Measurements from ENCODE around the gene ABCB1.

ABCB1 gene

DNA sequence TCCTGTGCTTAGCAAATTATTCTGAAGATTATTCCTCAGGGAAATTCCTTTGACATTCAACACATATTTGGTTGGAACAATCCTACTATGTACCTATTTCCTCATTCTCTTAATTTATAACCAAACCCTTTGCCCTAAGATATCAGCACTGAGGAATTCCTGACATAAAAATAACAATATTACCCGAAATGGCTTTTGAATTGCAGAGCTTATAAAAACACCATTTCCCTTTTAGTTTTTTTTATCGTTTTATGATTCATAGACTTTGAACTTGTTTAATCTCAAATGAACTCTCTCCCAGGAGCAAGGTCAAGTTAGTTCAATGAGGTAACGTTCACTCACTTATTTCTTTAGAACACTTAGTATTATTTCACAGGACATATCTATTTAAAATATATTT, 7.7 kb upstream of the ABCB1 start:
- no peak overlapping the region for H3K27ac ChIP-seq (ENCODE audit: low read depth, low read length, severe bottlenecking)
- no peaks in the 10 kb centered on the region for H3K4me1 ChIP-seq (ENCODE audit: control insufficient read depth, insufficient read depth, low read length, poor library complexity, severe bottlenecking)
- WGBS, 2 experiments (ENCODE audit: insufficient coverage in 2 of 2), result no CpG with 5 or more reads among the region's 3 CpGs
- H3K9me3 ChIP-seq (ENCODE audit: control insufficient read depth, low read length), result no peaks in the 10 kb centered on the region
- no peaks in the 10 kb centered on the region for H3K36me3 ChIP-seq (ENCODE audit: control insufficient read depth, insufficient read depth, low read length)
- no peak overlapping the region for H3K4me3 ChIP-seq (ENCODE audit: extremely low read depth, insufficient read depth, low read length, poor library complexity, severe bottlenecking)

DNA sequence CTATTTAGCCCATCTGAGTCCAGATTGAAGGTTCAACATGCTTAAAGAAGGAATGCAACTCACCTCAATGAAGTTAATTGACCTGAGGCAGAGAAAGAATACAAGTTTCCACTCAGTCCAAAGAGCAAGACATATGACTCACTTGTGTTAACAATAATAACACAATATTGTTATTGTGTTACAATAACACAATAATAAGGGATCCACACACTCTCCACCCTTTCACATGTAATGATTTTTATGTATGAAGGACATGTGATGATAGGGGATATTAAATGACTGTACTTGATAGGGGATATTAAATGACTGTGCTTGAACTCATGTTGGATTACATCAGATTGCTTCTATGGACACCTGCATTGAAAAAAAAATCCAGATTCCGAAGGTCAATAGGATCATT, 3.6 kb upstream of the ABCB1 start:
- Histone ChIP-seq H3K9me3 (ENCODE audit: control insufficient read depth, low read length) (no peaks in the 10 kb centered on the region), H3K4me3 (ENCODE audit: extremely low read depth, insufficient read depth, low read length, poor library complexity, severe bottlenecking) (no peak overlapping the region), H3K27ac (ENCODE audit: low read depth, low read length, severe bottlenecking) (no peak overlapping the region), H3K4me1 (ENCODE audit: control insufficient read depth, insufficient read depth, low read length, poor library complexity, severe bottlenecking) (peaks cover 4% of the 10 kb centered on the region), H3K36me3 (ENCODE audit: control insufficient read depth, insufficient read depth, low read length) (no peaks in the 10 kb centered on the region)
- WGBS, 2 experiments (ENCODE audit: insufficient coverage in 2 of 2), result no CpG with 5 or more reads among the region's 1 CpG

DNA sequence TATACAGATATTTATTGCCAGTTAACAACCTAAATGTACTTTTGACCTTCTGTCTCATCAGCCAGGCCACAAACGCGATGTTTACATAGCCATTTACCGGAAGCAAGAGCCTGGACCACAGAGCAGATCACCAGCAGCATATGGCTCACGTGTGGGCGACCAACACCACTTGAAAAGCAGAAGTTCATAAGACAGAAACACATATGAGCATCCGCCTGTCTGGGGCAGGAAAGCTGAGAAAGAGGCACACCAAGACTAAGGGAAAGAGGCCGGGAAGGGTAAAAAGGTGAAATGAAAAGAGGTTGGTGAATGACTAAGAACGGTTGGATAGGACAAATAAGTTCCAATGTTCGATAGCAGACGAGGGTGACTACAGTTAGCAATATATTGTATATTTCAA, 1.3 kb downstream of the ABCB1 start:
- Histone ChIP-seq H3K36me3 (ENCODE audit: control insufficient read depth, insufficient read depth, low read length) (no peaks in the 10 kb centered on the region), H3K4me1 (ENCODE audit: control insufficient read depth, insufficient read depth, low read length, poor library complexity, severe bottlenecking) (peaks cover 4% of the 10 kb centered on the region), H3K27ac (ENCODE audit: low read depth, low read length, severe bottlenecking) (no peak overlapping the region), H3K9me3 (ENCODE audit: control insufficient read depth, low read length) (no peaks in the 10 kb centered on the region), H3K4me3 (ENCODE audit: extremely low read depth, insufficient read depth, low read length, poor library complexity, severe bottlenecking) (no peak overlapping the region)
- WGBS, 2 experiments (ENCODE audit: insufficient coverage in 2 of 2), result 82 to 91% methylated on average over 6 to 8 of the region's 10 CpGs

DNA sequence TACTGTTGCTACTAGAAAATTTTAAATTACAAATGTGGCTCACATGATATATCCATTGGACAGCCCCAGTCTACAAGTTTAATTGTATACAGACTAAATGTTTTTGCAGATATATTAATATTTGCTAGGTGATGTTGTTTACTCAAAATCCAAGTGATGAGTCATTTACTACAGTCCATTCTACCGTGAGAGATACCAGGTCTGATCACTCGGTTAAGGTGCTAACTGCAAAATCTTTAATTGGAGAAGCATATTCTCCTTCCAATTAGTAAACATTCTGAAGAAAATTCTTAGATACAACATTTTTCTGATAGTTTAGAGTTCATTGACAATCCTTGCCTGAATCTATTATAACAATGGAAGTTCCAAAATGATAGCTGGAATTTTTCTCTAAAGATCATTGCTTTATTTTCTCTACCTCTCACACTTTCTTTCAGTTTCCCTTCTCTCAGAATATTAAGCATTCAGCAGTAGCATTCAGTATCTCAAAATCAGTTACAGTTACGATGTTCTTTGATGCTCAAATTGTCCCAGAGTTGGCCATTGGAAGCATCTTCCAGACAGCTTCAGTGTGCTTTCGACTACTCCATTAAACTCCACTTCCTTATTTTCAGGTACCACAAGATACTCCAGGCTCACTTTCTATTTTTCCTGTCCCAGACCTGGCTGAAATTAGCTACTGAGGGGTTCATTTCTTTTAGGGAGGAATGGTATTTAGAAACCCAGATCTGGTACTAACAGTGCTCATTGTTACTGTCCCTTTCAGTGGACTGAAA, 2.3 kb downstream of the ABCB1 start:
- no peaks in the 10 kb centered on the region for H3K36me3 ChIP-seq (ENCODE audit: control insufficient read depth, insufficient read depth, low read length)
- H3K4me3 ChIP-seq (ENCODE audit: extremely low read depth, insufficient read depth, low read length, poor library complexity, severe bottlenecking), result no peak overlapping the region
- no peaks in the 10 kb centered on the region for H3K9me3 ChIP-seq (ENCODE audit: control insufficient read depth, low read length)
- peaks cover 4% of the 10 kb centered on the region for H3K4me1 ChIP-seq (ENCODE audit: control insufficient read depth, insufficient read depth, low read length, poor library complexity, severe bottlenecking)
- H3K27ac ChIP-seq (ENCODE audit: low read depth, low read length, severe bottlenecking), result no peak overlapping the region
- 80 to 81% methylated on average over 2 to 3 of the region's 4 CpGs for WGBS, 2 experiments (ENCODE audit: insufficient coverage in 2 of 2)

DNA sequence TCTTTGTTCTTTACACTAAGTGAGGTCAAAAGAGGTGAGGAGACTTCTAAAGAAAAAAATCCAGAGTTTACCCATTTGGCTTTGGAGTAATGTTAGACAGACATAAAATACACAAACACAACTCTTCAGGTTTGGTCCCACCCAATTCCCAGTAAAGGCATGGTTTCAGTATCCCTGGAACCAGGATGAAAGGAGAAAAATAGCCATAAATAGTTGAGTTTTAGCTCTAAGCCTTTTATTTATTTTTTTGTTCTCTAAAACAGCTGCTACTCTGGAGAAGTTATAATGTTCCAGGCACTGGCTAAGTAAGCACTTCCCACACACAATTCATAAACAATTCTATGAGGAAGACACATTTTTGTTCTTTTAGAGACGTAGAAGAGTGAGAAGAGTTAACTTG, 4.0 kb downstream of the ABCB1 start:
- Histone ChIP-seq H3K9me3 (ENCODE audit: control insufficient read depth, low read length) (no peaks in the 10 kb centered on the region), H3K36me3 (ENCODE audit: control insufficient read depth, insufficient read depth, low read length) (no peaks in the 10 kb centered on the region), H3K4me3 (ENCODE audit: extremely low read depth, insufficient read depth, low read length, poor library complexity, severe bottlenecking) (no peak overlapping the region), H3K27ac (ENCODE audit: low read depth, low read length, severe bottlenecking) (no peak overlapping the region), H3K4me1 (ENCODE audit: control insufficient read depth, insufficient read depth, low read length, poor library complexity, severe bottlenecking) (peaks cover 4% of the 10 kb centered on the region)
- WGBS, 2 experiments (ENCODE audit: insufficient coverage in 2 of 2), result no CpG with 5 or more reads among the region's 1 CpG

DNA sequence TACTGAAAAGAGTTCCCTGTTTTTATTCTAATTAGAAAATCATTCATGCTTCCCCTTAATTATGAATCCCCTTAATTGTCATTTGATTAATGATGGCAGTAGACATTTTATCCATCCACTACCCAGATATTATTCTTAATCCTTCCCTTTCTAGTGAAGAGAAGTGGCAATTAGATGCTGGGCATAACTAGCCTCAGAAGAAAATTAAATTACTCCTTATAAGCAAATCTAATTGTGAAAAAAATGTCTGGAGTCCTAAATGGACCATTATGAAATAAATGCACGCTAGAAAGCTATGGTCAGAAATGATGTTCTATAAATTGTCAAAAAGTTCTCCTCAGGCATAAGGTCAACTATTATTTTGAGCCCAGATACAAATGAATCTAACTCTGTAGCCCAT, 4.5 kb downstream of the ABCB1 start:
- H3K4me3 ChIP-seq (ENCODE audit: extremely low read depth, insufficient read depth, low read length, poor library complexity, severe bottlenecking), result no peak overlapping the region
- no peaks in the 10 kb centered on the region for H3K9me3 ChIP-seq (ENCODE audit: control insufficient read depth, low read length)
- no peaks in the 10 kb centered on the region for H3K36me3 ChIP-seq (ENCODE audit: control insufficient read depth, insufficient read depth, low read length)
- H3K27ac ChIP-seq (ENCODE audit: low read depth, low read length, severe bottlenecking), result no peak overlapping the region
- no CpG with 5 or more reads among the region's 1 CpG for WGBS, 2 experiments (ENCODE audit: insufficient coverage in 2 of 2)
- peaks cover 4% of the 10 kb centered on the region for H3K4me1 ChIP-seq (ENCODE audit: control insufficient read depth, insufficient read depth, low read length, poor library complexity, severe bottlenecking)

DNA sequence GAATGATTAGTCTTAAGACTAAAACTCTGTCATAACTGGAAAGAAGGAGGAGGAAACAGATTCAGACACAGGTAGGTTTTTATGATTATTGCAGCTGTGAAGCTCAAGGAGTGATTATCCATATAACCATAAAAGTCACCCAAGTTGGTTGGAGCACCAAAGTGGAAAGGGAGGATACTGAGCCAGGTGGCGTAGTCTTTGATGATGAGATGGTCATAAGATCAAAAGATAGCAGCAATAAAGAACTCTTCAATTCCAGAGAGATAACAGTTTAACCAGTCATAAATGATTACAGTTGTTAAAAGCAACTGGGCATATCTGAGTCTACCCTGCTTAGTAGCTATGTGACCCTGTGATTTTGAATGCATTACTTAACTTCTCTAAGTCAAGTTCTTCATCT, 8.4 kb downstream of the ABCB1 start:
- H3K4me3 ChIP-seq (ENCODE audit: extremely low read depth, insufficient read depth, low read length, poor library complexity, severe bottlenecking), result no peak overlapping the region
- no peaks in the 10 kb centered on the region for H3K9me3 ChIP-seq (ENCODE audit: control insufficient read depth, low read length)
- H3K36me3 ChIP-seq (ENCODE audit: control insufficient read depth, insufficient read depth, low read length), result no peaks in the 10 kb centered on the region
- no CpG with 5 or more reads among the region's 1 CpG for WGBS, 2 experiments (ENCODE audit: insufficient coverage in 2 of 2)
- no peaks in the 10 kb centered on the region for H3K4me1 ChIP-seq (ENCODE audit: control insufficient read depth, insufficient read depth, low read length, poor library complexity, severe bottlenecking)
- no peak overlapping the region for H3K27ac ChIP-seq (ENCODE audit: low read depth, low read length, severe bottlenecking)

DNA sequence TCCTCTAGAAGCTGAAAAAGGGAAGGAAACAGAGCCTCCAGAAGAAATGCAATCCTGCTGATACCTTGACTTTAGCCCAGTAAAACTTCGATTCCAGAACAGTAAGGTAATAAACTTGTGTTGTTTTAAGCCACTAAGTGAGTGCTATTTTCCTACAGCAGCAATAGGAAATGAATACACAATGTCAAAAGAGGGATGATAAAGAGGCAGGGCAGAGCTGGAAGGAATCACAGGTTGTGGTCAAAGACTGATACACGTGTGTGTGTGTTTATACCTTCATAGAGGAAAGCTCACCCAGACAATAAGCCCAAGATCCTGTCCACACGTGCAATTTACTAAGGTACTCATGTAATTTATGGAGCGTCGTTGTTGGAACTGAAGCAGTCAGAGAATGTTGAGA, 9.5 kb downstream of the ABCB1 start:
- Histone ChIP-seq H3K9me3 (ENCODE audit: control insufficient read depth, low read length) (no peaks in the 10 kb centered on the region), H3K4me3 (ENCODE audit: extremely low read depth, insufficient read depth, low read length, poor library complexity, severe bottlenecking) (no peak overlapping the region), H3K36me3 (ENCODE audit: control insufficient read depth, insufficient read depth, low read length) (no peaks in the 10 kb centered on the region), H3K27ac (ENCODE audit: low read depth, low read length, severe bottlenecking) (no peak overlapping the region), H3K4me1 (ENCODE audit: control insufficient read depth, insufficient read depth, low read length, poor library complexity, severe bottlenecking) (no peaks in the 10 kb centered on the region)
- WGBS, 2 experiments (ENCODE audit: insufficient coverage in 2 of 2), result 79 to 100% methylated on average over 1 to 2 of the region's 5 CpGs

DNA sequence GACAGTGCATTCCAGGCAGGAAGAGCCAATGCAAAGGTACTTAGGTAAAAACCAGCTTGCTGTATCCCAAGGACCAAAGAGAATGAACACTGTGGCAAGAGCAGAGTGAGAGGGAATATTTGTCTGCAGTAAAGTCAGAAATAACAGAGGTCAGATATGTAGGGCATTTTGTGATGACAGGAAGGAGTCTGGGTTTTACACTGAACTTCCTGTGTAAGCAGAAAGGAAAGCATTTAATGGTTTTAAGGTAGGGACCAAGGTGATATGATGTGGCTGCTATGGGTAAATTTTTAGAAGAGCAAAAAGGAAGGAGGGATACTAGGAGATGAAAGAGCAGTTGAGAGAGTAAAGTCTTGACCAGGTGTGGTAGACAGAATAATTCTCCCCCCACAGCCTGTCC, 10.1 kb downstream of the ABCB1 start:
- Histone ChIP-seq H3K9me3 (ENCODE audit: control insufficient read depth, low read length) (no peaks in the 10 kb centered on the region), H3K4me3 (ENCODE audit: extremely low read depth, insufficient read depth, low read length, poor library complexity, severe bottlenecking) (no peak overlapping the region), H3K36me3 (ENCODE audit: control insufficient read depth, insufficient read depth, low read length) (no peaks in the 10 kb centered on the region), H3K27ac (ENCODE audit: low read depth, low read length, severe bottlenecking) (no peak overlapping the region), H3K4me1 (ENCODE audit: control insufficient read depth, insufficient read depth, low read length, poor library complexity, severe bottlenecking) (no peaks in the 10 kb centered on the region)

DNA sequence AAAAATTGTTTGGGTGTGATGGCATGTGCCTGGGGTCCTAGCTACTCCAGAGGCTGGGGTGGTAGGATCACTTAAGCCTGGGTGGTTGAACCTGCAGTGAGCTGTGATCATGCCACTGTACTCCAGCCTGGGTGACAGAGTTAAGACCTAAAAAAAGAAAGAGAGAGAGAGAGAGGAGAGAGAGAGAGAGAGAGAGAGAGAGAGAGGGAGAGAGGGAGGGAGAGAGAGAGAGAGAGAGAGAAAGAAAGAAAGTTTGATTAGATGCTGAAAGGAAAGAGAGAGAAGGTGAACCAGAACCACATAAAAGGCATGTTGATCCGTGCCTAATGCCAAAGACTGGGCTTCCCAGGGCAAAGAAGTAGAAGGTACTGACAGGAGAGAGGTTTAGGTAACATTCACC, 11.1 kb downstream of the ABCB1 start:
- Histone ChIP-seq H3K36me3 (ENCODE audit: control insufficient read depth, insufficient read depth, low read length) (no peaks in the 10 kb centered on the region), H3K9me3 (ENCODE audit: control insufficient read depth, low read length) (no peaks in the 10 kb centered on the region), H3K4me1 (ENCODE audit: control insufficient read depth, insufficient read depth, low read length, poor library complexity, severe bottlenecking) (no peaks in the 10 kb centered on the region), H3K27ac (ENCODE audit: low read depth, low read length, severe bottlenecking) (no peak overlapping the region), H3K4me3 (ENCODE audit: extremely low read depth, insufficient read depth, low read length, poor library complexity, severe bottlenecking) (no peak overlapping the region)
- WGBS, 2 experiments (ENCODE audit: insufficient coverage in 2 of 2), result 50 to 64% methylated on average over 1 of the region's 1 CpG

DNA sequence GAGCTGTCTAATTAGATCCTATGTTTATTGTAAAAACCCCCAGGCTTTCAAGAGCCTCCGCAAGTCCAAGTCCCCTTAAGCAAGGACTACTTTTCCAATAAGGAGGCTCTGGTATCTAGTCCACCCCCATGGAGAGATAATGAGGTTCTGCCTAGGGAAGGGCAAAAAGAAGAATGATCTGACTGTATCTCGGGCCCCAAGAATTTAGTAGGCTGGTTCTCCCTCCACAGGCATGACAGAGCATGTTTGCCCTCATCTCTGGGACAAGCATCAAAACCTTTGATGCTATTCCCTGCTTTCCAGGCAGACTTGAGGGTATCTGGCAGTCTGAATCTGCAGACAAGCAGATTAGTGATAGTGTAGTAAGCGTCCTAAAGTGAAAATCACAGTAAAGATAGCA, 19.0 kb downstream of the ABCB1 start:
- no peak overlapping the region for H3K4me3 ChIP-seq (ENCODE audit: extremely low read depth, insufficient read depth, low read length, poor library complexity, severe bottlenecking)
- WGBS, 2 experiments (ENCODE audit: insufficient coverage in 2 of 2), result 78 to 100% methylated on average over 1 of the region's 3 CpGs
- no peaks in the 10 kb centered on the region for H3K9me3 ChIP-seq (ENCODE audit: control insufficient read depth, low read length)
- no peaks in the 10 kb centered on the region for H3K4me1 ChIP-seq (ENCODE audit: control insufficient read depth, insufficient read depth, low read length, poor library complexity, severe bottlenecking)
- H3K27ac ChIP-seq (ENCODE audit: low read depth, low read length, severe bottlenecking), result no peak overlapping the region
- no peaks in the 10 kb centered on the region for H3K36me3 ChIP-seq (ENCODE audit: control insufficient read depth, insufficient read depth, low read length)

Measured in mesodermal cell (in vitro differentiated cells).